ENCODE measurements around the gene BACE1.

- TF ChIP-seq, protein P1, sequence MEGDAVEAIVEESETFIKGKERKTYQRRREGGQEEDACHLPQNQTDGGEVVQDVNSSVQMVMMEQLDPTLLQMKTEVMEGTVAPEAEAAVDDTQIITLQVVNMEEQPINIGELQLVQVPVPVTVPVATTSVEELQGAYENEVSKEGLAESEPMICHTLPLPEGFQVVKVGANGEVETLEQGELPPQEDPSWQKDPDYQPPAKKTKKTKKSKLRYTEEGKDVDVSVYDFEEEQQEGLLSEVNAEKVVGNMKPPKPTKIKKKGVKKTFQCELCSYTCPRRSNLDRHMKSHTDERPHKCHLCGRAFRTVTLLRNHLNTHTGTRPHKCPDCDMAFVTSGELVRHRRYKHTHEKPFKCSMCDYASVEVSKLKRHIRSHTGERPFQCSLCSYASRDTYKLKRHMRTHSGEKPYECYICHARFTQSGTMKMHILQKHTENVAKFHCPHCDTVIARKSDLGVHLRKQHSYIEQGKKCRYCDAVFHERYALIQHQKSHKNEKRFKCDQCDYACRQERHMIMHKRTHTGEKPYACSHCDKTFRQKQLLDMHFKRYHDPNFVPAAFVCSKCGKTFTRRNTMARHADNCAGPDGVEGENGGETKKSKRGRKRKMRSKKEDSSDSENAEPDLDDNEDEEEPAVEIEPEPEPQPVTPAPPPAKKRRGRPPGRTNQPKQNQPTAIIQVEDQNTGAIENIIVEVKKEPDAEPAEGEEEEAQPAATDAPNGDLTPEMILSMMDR (IDR thresholded peaks at IDR 0.05) = no peak
- TF ChIP-seq EZH2 (IDR thresholded peaks at IDR 0.05; ENCODE audit: borderline replicate concordance, insufficient read depth, low read depth, low read length, poor library complexity, severe bottlenecking) = no peak
These were observed 64.5 kb downstream of the BACE1 start for GRCh38 chr11:117251506-117251905.

Data from B cell (primary cell).